CD8-positive, alpha-beta memory T cell (primary cell): ENCODE measurements around the gene ATP2B1. TPM values are rescaled to one million over a fixed set of nuclear protein-coding genes. Genes with fewer than 3 reads are reported as not detected.

Source experiments
- CTCF ChIA-PET: fragments of 350-600 bp; sonication (Branson Sonifier 250); formaldehyde crosslinking; loops from one replicate; lab custom pipeline; 2021; ENCODE audit warnings: antibody characterized with exemption; lab: Charles Lee
- POLR2A ChIA-PET: fragments of 350-600 bp; sonication (Branson Sonifier 250); formaldehyde crosslinking; loops from one replicate; lab custom pipeline; 2021; ENCODE audit warnings: antibody characterized with exemption; lab: Charles Lee
- DNase-seq, 5 donors: peaks; one replicate each; pipeline versions ENCODE4 v3.0.0 to v3.0.0-alpha.2; 2020 to 2022; ENCODE audit warnings: mixed read lengths in 1 of 5
- H3K27ac ChIP-seq: one replicate; pipeline ENCODE4 v1.7.0; 2013; ENCODE audit warnings: low read depth, mild to moderate bottlenecking, low read length, moderate library complexity
- H3K27me3 ChIP-seq: 2 replicates; pipeline ENCODE4 v1.7.0; 2013; ENCODE audit warnings: low read length, mild to moderate bottlenecking; ENCODE audit not compliant: insufficient read depth, poor library complexity, severe bottlenecking
- H3K36me3 ChIP-seq: 2 replicates; pipeline ENCODE4 v1.7.0; 2013; ENCODE audit warnings: mild to moderate bottlenecking, low read length, moderate library complexity; ENCODE audit not compliant: insufficient read depth
- H3K4me1 ChIP-seq: 2 replicates; pipeline ENCODE4 v1.7.0; 2013; ENCODE audit warnings: mild to moderate bottlenecking, low read length, moderate library complexity; ENCODE audit not compliant: insufficient read depth
- H3K4me3 ChIP-seq: 2 replicates; pipeline ENCODE4 v1.7.0; 2013; ENCODE audit warnings: mild to moderate bottlenecking, low read length
- H3K9me3 ChIP-seq: 2 replicates; pipeline ENCODE4 v1.7.0; 2013; ENCODE audit warnings: mild to moderate bottlenecking, low read length
- H3K27ac Mint-ChIP-seq, 8 donors: one replicate each; pipeline ENCODE4 v1.8.0; 2020 to 2021; ENCODE audit warnings: mixed read lengths in 8 of 8, mild to moderate bottlenecking in 6 of 8, inconsistent platforms in 3 of 8, moderate library complexity in 3 of 8
- H3K27me3 Mint-ChIP-seq, 2 donors: one replicate each; pipeline ENCODE4 v1.8.0; 2020 to 2021; ENCODE audit warnings: mixed read lengths in 2 of 2, mild to moderate bottlenecking in 1 of 2, moderate library complexity in 1 of 2
- H3K36me3 Mint-ChIP-seq, 3 donors: one replicate each; pipeline ENCODE4 v1.8.0; 2020 to 2021; ENCODE audit warnings: mixed read lengths in 3 of 3, inconsistent platforms in 1 of 3, mild to moderate bottlenecking in 1 of 3
- H3K4me1 Mint-ChIP-seq, 3 donors: one replicate each; pipeline ENCODE4 v1.8.0; 2020 to 2021; ENCODE audit warnings: mixed read lengths in 3 of 3, inconsistent platforms in 1 of 3, mild to moderate bottlenecking in 1 of 3
- H3K4me3 Mint-ChIP-seq, 7 donors: one replicate each; pipeline ENCODE4 v1.8.0; 2020 to 2021; ENCODE audit warnings: mixed read lengths in 7 of 7, mild to moderate bottlenecking in 6 of 7, moderate library complexity in 4 of 7, inconsistent platforms in 2 of 7
- H3K9me3 Mint-ChIP-seq, 5 donors: one replicate each; pipeline ENCODE4 v1.8.0; 2020 to 2022; ENCODE audit warnings: mixed read lengths in 5 of 5, mild to moderate bottlenecking in 3 of 5, moderate library complexity in 2 of 5, inconsistent platforms in 1 of 5
- polyA plus RNA-seq: library from polyadenylated mRNA; unstranded; fragments of 300-500 nt; fragmentation: Illumina TruSeq; gene quantifications from one replicate; pipeline ENCODE4 v1.2.3, GENCODE V29; 2021
- total RNA-seq, 2 experiments: library from RNA; stranded (reverse); gene quantifications; one replicate each; pipeline ENCODE4 v1.2.3, GENCODE V29; 2021

Gene ATP2B1
- total and polyA plus RNA-seq, 3 experiments from 2014 or later, result 32.7 to 45.3 (median 32.8) TPM

GRCh38 chr12:89748791-89749190 lies 40.2 kb upstream of the ATP2B1 start:
- no peaks in the 10 kb centered on the region for H3K27me3 ChIP-seq
- no peaks in the 10 kb centered on the region for H3K4me1 ChIP-seq
- Mint-ChIP-seq H3K27ac (no peak overlapping the region), H3K27me3 (peaks cover 0 to 1% of the 10 kb centered on the region in 2 donors), H3K4me3 (no peak overlapping the region), H3K9me3 (peaks cover 0 to 2% (median 0%) of the 10 kb centered on the region in 5 donors), H3K36me3 (peaks cover 0 to 7% (median 0%) of the 10 kb centered on the region in 3 donors), H3K4me1 (peaks cover 0 to 10% (median 5%) of the 10 kb centered on the region in 3 donors)
- no peaks in the 10 kb centered on the region for H3K9me3 ChIP-seq
- DNase-seq, result no peak
- POLR2A ChIA-PET, result no interaction called here
- no peak overlapping the region for H3K4me3 ChIP-seq
- CTCF ChIA-PET, result no interaction called here
- no peaks in the 10 kb centered on the region for H3K36me3 ChIP-seq
- H3K27ac ChIP-seq, result no peak overlapping the region

GRCh38 chr12:89745286-89745685 lies 36.6 kb upstream of the ATP2B1 start:
- H3K4me3 ChIP-seq, result no peak overlapping the region
- ChIA-PET CTCF (no interaction called here), POLR2A (no interaction called here)
- H3K4me1 Mint-ChIP-seq, result peaks cover 0 to 10% (median 6%) of the 10 kb centered on the region in 3 donors
- peak overlapping the region in 1 of 7 donors; percentile 38 for H3K4me3 Mint-ChIP-seq
- H3K9me3 ChIP-seq, result no peaks in the 10 kb centered on the region
- peaks cover 0 to 1% of the 10 kb centered on the region in 2 donors for H3K27me3 Mint-ChIP-seq
- peaks cover 17 to 27% (median 20%) of the 10 kb centered on the region in 5 donors for H3K9me3 Mint-ChIP-seq
- no peak for DNase-seq
- no peak overlapping the region for H3K27ac ChIP-seq
- no peaks in the 10 kb centered on the region for H3K27me3 ChIP-seq
- H3K36me3 ChIP-seq, result no peaks in the 10 kb centered on the region
- H3K27ac Mint-ChIP-seq, result peak overlapping the region in 3 of 8 donors; percentile 2 to 62 (median 58)
- H3K36me3 Mint-ChIP-seq, result peaks cover 9 to 24% (median 9%) of the 10 kb centered on the region in 3 donors
- no peaks in the 10 kb centered on the region for H3K4me1 ChIP-seq

DNA sequence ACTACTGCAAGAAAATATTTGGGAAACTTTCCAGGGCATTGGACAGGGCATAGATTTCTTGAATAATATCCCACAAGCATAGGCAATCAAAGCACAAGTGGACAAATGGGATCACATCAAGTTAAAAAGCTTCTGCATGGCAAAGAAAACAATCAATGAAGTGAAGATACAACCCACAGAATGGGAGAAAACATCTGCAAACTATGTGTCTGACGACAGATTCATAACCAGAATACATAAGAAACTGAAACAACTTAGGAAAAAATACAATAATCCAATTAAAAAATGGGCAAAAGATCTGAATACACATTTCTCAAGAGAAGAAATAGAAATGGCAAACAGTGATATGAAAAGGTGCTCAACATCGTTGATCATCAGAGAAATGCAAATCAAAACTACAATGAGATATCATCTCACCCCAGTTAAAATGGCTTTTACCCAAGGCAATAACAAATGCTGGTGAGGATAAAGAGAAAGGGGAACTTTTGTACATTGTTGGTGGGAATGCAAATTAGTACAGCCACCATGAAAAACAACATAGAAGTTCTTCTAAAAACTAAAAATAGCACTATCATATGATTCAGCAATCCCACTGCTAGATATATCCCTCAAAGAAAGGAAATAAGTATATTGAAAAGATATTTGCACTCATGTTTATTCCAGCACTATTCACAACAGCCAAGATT lies 33.8 kb upstream of the ATP2B1 start:
- DNase-seq, result no peak
- Mint-ChIP-seq H3K4me1 (peaks cover 0 to 10% (median 6%) of the 10 kb centered on the region in 3 donors), H3K27me3 (peaks cover 0 to 1% of the 10 kb centered on the region in 2 donors), H3K4me3 (no peak overlapping the region), H3K36me3 (peaks cover 10 to 43% (median 16%) of the 10 kb centered on the region in 3 donors), H3K27ac (peak overlapping the region in 1 of 8 donors; percentile 47), H3K9me3 (peaks cover 31 to 44% (median 40%) of the 10 kb centered on the region in 5 donors)
- Histone ChIP-seq H3K4me1 (no peaks in the 10 kb centered on the region), H3K9me3 (no peaks in the 10 kb centered on the region), H3K36me3 (no peaks in the 10 kb centered on the region), H3K27ac (no peak overlapping the region), H3K27me3 (no peaks in the 10 kb centered on the region), H3K4me3 (no peak overlapping the region)
- ChIA-PET CTCF (no interaction called here), POLR2A (no interaction called here)

- Histone ChIP-seq H3K9me3 (no peaks in the 10 kb centered on the region), H3K4me3 (no peak overlapping the region), H3K27ac (no peak overlapping the region), H3K4me1 (no peaks in the 10 kb centered on the region), H3K36me3 (no peaks in the 10 kb centered on the region), H3K27me3 (no peaks in the 10 kb centered on the region)
- peaks cover 10 to 48% (median 18%) of the 10 kb centered on the region in 3 donors for H3K36me3 Mint-ChIP-seq
- no peak overlapping the region for H3K4me3 Mint-ChIP-seq
- CTCF ChIA-PET, result interaction anchor here (1.4 kb wide), 1 partner anchor 32 kb away, joined by 3 read pairs; no protein-coding TSS in a partner anchor
- peaks cover 0 to 10% (median 6%) of the 10 kb centered on the region in 3 donors for H3K4me1 Mint-ChIP-seq
- H3K9me3 Mint-ChIP-seq, result peaks cover 31 to 44% (median 40%) of the 10 kb centered on the region in 5 donors
- POLR2A ChIA-PET, result no interaction called here
- H3K27me3 Mint-ChIP-seq, result peaks cover 1 to 2% of the 10 kb centered on the region in 2 donors
- no peak overlapping the region for H3K27ac Mint-ChIP-seq
- DNase-seq, result no peak
Observed at GRCh38 chr12:89740943-89741342, 32.3 kb upstream of the ATP2B1 start.

DNA sequence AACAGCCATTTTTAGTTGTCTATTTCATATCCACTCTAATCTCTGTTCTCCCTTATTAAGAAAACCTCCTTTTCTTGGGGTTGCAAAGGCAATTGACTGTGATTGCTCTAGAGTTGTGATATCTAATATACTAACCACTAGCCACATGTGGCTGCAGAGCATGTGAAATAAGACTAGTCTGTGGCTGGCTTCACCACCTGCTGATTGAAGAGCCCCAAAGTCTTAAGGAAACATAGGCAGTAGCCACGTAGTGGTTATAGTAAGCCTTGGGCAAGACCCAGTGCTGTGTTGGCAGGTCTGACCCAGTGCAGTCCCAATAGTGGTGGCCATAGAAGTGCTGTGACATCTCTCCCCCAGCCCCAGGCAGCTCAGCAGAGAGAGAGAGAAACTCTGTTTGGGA lies 28.4 kb upstream of the ATP2B1 start:
- CTCF ChIA-PET, result no interaction called here
- peaks cover 0 to 6% of the 10 kb centered on the region in 2 donors for H3K27me3 Mint-ChIP-seq
- peaks cover 28 to 37% (median 35%) of the 10 kb centered on the region in 5 donors for H3K9me3 Mint-ChIP-seq

DNA sequence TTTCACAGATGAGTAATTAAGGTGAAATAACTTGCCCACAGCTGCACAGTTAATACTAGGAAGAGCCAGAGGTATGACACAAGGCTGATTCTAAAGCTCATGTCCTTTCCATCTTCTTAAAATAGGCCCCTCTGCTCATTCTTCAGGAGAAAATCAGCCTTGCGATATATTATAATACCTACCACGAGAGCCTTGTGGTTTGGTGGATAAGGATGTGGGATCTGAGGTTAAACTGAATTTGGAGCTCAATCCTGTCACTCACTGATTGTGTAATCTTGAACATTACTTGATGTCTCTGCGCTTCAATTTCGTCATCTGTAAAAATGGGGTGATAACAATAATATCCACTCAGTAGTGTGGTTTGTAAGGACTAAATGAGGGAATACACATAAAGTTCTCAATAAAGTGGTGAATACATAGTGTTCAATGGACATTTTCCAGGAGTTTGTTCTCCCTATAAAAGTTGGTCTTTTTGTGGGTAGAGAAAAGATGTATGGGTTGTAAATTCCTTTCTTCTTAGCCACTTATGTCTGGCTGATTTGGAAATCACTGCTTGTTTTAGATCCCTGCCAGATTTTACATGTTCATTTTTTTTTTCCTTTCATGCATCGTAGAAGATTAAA lies 25.1 kb upstream of the ATP2B1 start:
- no peaks in the 10 kb centered on the region for H3K36me3 ChIP-seq
- ChIA-PET POLR2A (interaction anchor here (1.4 kb wide), 1 partner anchor 24 kb away, joined by 5 read pairs; no protein-coding TSS in a partner anchor), CTCF (no interaction called here)
- H3K27ac ChIP-seq, result no peak overlapping the region
- H3K9me3 ChIP-seq, result no peaks in the 10 kb centered on the region
- peaks cover 8% of the 10 kb centered on the region for H3K4me1 ChIP-seq
- H3K9me3 Mint-ChIP-seq, result peaks cover 2 to 9% (median 8%) of the 10 kb centered on the region in 5 donors
- H3K36me3 Mint-ChIP-seq, result peaks cover 0 to 26% (median 6%) of the 10 kb centered on the region in 3 donors
- H3K27me3 ChIP-seq, result no peaks in the 10 kb centered on the region
- H3K4me1 Mint-ChIP-seq, result peaks cover 7 to 14% (median 9%) of the 10 kb centered on the region in 3 donors
- DNase-seq, result peak in 3 of 5 donors; percentile 14 to 27 (median 25)
- H3K27me3 Mint-ChIP-seq, result peaks cover 0 to 6% of the 10 kb centered on the region in 2 donors
- H3K4me3 ChIP-seq, result no peak overlapping the region
- peak overlapping the region in 1 of 8 donors; percentile 58 for H3K27ac Mint-ChIP-seq
- H3K4me3 Mint-ChIP-seq, result peak overlapping the region in 2 of 7 donors; percentile 1 to 13

More for the DNA sequence above, 28.4 kb upstream of the ATP2B1 start:
- Mint-ChIP-seq H3K36me3 (peaks cover 10 to 55% (median 18%) of the 10 kb centered on the region in 3 donors), H3K4me1 (peaks cover 7 to 14% (median 9%) of the 10 kb centered on the region in 3 donors), H3K4me3 (no peak overlapping the region), H3K27ac (no peak overlapping the region)
- H3K9me3 ChIP-seq, result no peaks in the 10 kb centered on the region
- peaks cover 8% of the 10 kb centered on the region for H3K4me1 ChIP-seq
- DNase-seq, result no peak
- no peaks in the 10 kb centered on the region for H3K27me3 ChIP-seq
- no peak overlapping the region for H3K4me3 ChIP-seq
- POLR2A ChIA-PET, result no interaction called here
- no peaks in the 10 kb centered on the region for H3K36me3 ChIP-seq
- H3K27ac ChIP-seq, result no peak overlapping the region

DNA sequence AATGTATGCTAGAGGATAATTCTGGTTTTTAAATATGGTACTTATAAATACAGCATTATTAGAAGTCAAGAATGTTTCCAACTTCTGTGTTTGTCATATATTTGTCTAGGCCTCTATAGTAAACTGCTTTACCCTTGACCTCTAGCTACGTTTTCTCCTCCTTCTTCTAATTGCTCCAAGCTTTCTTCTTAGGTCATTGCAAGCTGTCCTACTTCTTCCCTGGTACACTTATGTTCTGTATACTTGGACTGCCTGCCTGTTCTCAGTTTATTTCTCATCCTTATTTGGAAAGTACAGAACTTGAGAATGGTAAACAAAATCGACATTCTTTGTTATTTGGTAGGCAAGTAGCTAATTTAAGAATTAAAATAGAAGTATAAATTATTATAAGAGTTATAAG lies 23.9 kb upstream of the ATP2B1 start:
- no peak overlapping the region for H3K27ac Mint-ChIP-seq
- DNase-seq, result no peak
- Histone ChIP-seq H3K4me1 (peaks cover 8% of the 10 kb centered on the region), H3K4me3 (no peak overlapping the region), H3K27ac (no peak overlapping the region), H3K27me3 (no peaks in the 10 kb centered on the region), H3K36me3 (no peaks in the 10 kb centered on the region), H3K9me3 (no peaks in the 10 kb centered on the region)
- peaks cover 7 to 14% (median 9%) of the 10 kb centered on the region in 3 donors for H3K4me1 Mint-ChIP-seq
- ChIA-PET POLR2A (interaction anchor here (1.4 kb wide), 1 partner anchor 23 kb away, joined by 5 read pairs; no protein-coding TSS in a partner anchor), CTCF (no interaction called here)
- H3K9me3 Mint-ChIP-seq, result peaks cover 0 to 7% (median under 1%) of the 10 kb centered on the region in 5 donors
- peaks cover 0 to 6% of the 10 kb centered on the region in 2 donors for H3K27me3 Mint-ChIP-seq
- peaks cover 0 to 16% (median 5%) of the 10 kb centered on the region in 3 donors for H3K36me3 Mint-ChIP-seq
- no peak overlapping the region for H3K4me3 Mint-ChIP-seq

DNA sequence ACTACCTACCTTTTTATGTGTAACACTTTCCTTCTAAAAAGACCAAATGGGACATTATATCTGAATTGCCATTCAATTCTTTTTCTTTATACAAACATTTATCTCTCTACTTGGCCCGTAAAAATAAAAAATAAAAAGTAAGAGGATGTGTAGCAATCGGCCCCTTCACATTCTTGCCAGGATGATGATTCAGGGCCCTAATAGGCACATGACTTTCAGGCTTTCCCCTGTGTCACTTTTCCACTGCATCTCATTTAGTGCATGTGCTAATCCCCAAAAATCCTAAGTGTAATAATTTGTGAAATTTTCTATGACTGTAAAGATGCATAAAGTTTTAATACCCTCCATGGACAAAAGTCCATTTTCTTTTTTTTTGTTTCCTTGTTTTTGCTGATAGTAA lies 23.0 kb upstream of the ATP2B1 start:
- Histone ChIP-seq H3K9me3 (no peaks in the 10 kb centered on the region), H3K36me3 (no peaks in the 10 kb centered on the region), H3K27me3 (no peaks in the 10 kb centered on the region), H3K4me3 (no peak overlapping the region), H3K27ac (no peak overlapping the region), H3K4me1 (peaks cover 8% of the 10 kb centered on the region)
- peak overlapping the region in 1 of 8 donors; percentile 39 for H3K27ac Mint-ChIP-seq
- peaks cover 7 to 14% (median 9%) of the 10 kb centered on the region in 3 donors for H3K4me1 Mint-ChIP-seq
- H3K9me3 Mint-ChIP-seq, result peaks cover 0 to 5% (median 0%) of the 10 kb centered on the region in 5 donors
- peaks cover 0 to 6% of the 10 kb centered on the region in 2 donors for H3K27me3 Mint-ChIP-seq
- POLR2A ChIA-PET, result no interaction called here
- H3K36me3 Mint-ChIP-seq, result peaks cover 0 to 14% (median 8%) of the 10 kb centered on the region in 3 donors
- H3K4me3 Mint-ChIP-seq, result no peak overlapping the region
- DNase-seq, result no peak
- CTCF ChIA-PET, result no interaction called here
